GM21723 (cell line): ENCODE measurements around the gene CACNA1C.

Experiments used
- ATAC-seq: cut with Tn5 transposase; IDR thresholded peaks from one replicate; pipeline ENCODE4 v1.9.1; 2021; ENCODE audit warnings: mild to moderate bottlenecking, moderate library complexity; ENCODE audit not compliant: unreplicated experiment

Gene CACNA1C

GRCh38 chr12:2403221-2403976 is 350.6 kb downstream of the CACNA1C start:
- no peak for ATAC-seq

DNA sequence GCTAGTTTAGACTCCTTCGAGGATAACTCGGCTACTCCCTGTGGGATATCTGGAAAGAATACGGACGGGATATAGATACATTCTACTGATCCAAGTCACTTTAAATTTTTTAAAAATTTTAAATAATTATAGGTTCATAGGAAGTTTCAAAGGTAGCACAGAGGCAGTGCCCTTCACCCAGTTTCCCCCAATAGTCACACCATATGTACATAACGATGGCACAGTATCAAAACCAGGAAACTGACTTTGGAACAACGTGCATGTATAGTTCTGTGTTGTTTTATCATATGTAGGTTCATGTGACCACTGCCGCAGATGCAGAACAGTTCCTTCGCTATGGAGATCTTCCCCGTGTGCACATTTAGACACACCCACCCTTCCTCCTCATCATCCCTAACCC is 352.3 kb downstream of the CACNA1C start:
- no peak for ATAC-seq

DNA sequence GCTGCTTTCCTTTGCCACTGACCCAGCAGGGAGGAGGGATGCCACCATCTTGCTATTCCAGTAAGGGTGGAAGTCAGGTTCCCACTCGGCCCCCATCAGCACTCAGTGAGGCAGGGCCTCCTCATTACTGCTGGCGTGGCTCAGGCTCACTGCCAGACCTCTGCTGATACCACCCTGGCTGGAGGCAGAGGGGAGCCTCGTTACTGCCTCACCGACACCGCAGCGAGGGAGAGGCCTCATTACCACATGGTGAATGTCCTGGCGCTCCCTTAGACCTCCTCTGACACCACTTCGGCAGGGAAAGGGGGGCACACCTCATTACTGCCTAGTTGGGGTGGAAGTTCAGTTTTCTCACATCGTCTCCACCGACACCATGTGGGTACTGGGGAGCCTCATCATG is 354.1 kb downstream of the CACNA1C start:
- no peak for ATAC-seq

- no peak for ATAC-seq
These were observed 355.5 kb downstream of the CACNA1C start for GRCh38 chr12:2408262-2408661.

GRCh38 chr12:2409656-2410265 is 357.0 kb downstream of the CACNA1C start:
- no peak for ATAC-seq

DNA sequence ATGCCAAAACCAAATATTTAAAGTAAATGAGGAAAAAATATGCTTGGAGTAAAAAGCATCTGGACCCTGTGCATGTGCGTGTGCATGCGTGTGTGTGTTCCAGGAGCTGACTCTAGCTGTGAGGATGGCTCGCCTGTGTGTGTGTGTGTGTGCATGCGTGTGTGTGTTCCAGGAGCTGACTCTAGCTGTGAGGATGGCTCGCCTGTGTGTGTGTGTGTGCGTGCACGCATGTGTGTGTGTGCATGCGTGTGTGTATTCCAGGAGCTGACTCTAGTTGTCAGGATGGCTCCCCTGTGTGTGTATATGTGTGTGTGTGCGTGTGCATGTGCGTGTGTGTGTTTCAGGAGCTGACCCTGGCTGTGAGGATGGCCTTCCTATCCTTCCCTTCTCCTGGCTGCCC is 357.7 kb downstream of the CACNA1C start:
- ATAC-seq, result no peak

- no peak for ATAC-seq
These were observed 358.2 kb downstream of the CACNA1C start for GRCh38 chr12:2411011-2411410.

DNA sequence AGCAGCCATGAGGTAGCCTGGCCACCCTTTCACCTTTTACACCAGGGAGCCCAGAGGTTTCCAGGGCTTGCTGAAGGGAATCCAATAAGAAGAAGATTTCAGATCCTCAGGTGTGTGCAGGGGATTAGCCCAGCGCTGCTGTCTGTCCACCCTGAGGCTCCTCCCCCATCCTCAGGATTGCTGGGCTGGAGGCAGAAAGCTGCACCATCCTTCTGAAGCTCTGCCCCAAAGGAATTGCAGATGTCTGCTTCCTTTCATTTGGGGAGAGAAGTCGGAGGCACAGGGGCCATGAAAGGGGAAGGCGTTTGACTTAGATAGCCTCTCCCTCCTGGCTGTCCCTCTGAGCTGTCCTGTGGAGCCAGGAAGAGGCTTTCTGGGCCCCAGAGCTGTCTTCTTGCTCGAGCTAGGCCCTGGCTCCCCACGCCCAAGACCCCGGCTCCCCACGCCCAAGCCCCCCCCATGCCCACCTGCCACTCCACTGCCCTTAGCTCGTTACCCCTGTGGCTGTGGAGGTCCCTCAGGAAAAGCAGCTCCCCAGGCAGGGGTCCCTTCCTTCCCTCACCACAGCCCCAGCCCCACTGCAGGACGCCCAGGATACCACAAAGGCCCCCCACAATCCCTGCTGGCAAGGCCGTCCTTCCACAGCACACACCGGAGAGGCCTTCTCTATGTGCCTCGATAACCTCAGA is 359.0 kb downstream of the CACNA1C start:
- no peak for ATAC-seq

- no peak for ATAC-seq
These were observed 359.5 kb downstream of the CACNA1C start for GRCh38 chr12:2412305-2412643.

DNA sequence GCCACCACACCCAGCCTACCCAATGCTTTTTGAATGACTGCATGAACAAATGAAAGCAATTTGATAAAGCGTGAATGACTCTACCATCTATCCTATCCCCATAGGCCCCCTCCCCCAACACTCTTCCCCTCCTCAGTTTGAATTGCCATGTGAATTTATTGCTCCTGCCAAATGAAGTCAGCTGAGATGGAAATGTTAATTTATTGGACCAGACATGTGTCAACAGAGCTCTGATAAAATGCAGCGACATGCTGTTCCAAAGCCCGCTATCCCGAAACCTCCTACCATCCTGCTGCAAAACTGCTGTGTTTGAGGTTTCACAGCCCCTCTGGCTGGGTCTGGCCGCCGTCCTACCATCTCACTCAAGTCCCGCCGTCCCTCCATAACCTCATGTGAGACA is 360.5 kb downstream of the CACNA1C start:
- no peak for ATAC-seq

DNA sequence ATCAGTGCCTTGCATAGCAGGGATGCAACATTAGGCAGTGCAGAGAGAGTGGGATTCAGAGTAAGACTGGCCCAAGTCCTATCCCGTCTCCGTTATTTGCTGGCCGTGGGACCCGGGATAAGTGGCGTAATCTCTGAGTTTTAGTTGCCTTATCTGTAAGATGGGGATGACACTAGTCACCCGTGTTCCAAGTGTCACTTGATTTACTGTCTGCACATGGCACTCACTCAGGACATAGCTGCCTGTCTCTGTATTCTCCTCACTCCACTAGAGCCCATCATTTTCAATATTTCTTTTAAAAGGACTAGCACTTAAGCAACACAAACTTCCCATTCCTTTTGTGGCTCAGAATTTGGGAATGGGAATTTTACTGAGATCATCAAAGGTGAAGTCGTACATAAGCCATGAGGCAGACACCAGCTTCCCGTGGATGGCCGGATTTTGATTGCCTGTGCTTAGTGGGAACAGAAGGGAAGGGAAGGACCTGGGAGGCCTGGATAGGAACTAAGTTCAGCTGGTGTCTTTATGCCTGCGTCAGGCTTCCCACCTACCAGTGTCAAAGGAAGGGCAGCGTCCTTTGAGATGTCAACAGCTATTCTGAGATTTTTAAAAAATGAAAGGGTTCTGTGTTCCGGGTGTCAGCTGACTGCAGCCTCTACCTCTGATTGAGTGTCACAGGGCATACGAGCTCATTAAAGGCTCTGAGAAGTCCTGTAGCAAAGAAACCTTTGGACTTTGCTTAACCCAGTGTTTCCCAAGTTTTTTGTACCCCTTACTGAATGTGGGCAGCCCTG is 361.4 kb downstream of the CACNA1C start:
- ATAC-seq, result no peak

DNA sequence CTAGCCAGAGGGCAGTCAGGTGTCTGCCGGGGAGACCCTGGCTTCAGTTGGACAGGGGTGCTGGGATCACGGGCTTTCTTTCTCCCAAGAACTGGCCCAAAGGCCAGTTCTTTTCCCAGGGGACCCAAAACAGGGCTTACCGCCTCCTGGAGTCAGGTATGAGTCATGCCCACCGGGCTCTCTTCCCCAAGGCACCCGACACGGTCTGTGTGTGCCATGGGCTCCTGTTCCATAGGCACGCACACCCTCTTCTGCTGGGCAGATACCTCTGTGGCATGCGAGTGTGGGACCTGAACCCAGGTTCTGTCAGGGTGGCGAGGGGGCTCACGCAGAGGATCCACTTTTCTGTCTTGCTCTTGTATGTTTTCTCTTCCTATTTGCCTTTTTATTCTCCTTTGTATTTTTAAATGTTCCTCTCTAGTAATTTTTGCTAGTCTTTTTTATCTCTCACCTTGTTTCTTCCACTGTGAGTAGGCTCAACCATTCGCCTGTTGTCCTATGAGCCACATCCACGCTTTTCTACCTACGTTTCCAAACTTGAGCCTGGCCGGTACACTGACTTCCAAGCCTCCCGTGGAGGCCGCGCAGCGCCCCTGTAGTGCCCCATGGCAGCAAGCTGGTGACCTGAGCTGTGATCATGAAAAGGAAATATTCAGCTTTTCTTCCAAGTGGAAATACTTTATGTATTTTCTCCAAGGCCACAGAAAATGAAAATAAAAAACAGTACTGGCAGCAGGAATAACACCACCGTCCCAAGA is 362.2 kb downstream of the CACNA1C start:
- ATAC-seq, result no peak

- no peak for ATAC-seq
These were observed 362.8 kb downstream of the CACNA1C start for GRCh38 chr12:2415568-2415944.

GRCh38 chr12:2416158-2416557 is 363.4 kb downstream of the CACNA1C start:
- ATAC-seq, result no peak

GRCh38 chr12:2417481-2418160 is 364.8 kb downstream of the CACNA1C start:
- no peak for ATAC-seq

DNA sequence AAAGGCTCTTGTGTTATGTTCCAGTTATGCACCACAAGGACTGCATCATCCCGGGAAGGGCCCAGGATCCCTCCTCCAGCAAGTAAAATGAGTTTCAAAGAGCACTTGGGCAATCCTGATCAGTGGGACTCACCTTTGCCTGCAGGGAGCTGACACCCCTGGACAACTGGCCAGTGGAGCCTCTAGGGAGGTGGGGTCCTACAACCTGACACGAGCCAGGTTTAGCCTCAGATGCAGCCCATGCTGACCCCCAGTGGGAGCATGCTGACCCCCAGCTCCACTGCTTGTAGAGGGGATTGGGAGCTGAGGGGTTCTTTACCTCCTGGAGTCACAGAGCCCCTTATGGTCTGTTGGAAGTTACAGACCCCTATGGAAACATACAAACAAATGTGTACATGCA is 365.8 kb downstream of the CACNA1C start:
- no peak for ATAC-seq

DNA sequence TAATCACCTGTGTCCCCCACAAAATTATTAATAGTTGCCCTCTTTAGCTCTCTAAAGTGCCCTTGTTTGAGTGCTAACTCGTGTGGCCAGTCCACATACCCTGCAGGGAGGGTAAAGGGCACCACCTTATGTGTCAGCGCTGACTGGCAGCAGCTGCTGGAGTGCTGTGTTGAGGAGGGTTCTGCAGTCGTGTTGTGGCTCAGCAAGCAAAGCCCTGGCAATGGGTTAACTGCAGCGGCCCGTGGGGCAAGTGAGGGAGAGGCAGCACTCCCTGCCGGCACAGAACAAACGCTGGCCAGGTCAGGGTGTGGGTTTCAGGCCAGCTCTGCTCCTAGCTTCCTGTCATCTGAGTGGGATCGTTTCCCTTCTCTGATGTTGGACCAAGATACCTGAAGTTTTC is 369.8 kb downstream of the CACNA1C start:
- ATAC-seq, result no peak

DNA sequence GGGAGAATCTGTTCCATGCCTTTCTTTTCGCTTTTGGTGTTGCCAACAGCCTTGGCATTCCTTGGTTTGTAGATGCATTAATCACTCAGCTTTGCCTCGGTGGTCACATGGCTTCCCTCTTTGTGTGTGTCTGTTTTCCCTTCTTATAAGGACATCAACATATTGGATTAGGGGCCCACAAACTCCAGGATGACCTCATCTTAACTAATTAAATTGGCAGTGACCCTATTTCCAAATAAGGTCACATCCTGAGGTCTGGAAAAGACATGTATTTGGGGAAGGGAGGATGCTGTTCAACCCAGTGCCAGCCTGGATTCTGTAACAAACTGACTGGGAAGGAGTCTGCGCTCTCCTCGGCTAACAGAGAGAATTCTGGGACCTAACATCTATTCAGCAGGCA is 376.2 kb downstream of the CACNA1C start:
- ATAC-seq, result no peak

GRCh38 chr12:2431810-2432209 is 379.0 kb downstream of the CACNA1C start:
- no peak for ATAC-seq

GRCh38 chr12:2432856-2433255 is 380.1 kb downstream of the CACNA1C start:
- no peak for ATAC-seq
